MM.1S (cell line): ENCODE measurements around the gene RPL29.

ENCODE experiments used
- DNase-seq: peaks from one replicate; pipeline ENCODE4 v3.0.0-alpha.2; 2015
- H2AFZ ChIP-seq: fragments of 300-600 bp; sonication (generic); 2 replicates; pipeline ENCODE4 v1.6.0; 2016; ENCODE audit warnings: antibody characterized with exemption, low read length
- H3F3A ChIP-seq: fragments of 300-600 bp; sonication (generic); 2 replicates; pipeline ENCODE4 v1.6.1; 2016; ENCODE audit warnings: mild to moderate bottlenecking, antibody characterized with exemption, low read length, moderate library complexity, mixed read lengths; ENCODE audit not compliant: insufficient read depth
- H3K27ac ChIP-seq: fragments of 300-600 bp; sonication (generic); 2 replicates; pipeline ENCODE4 v1.5.1; 2016; ENCODE audit warnings: mild to moderate bottlenecking, low read length
- H3K27me3 ChIP-seq: fragments of 300-600 bp; sonication (generic); replicated peaks from 2 replicates; pipeline ENCODE4 v1.6.0; 2016; ENCODE audit warnings: low read length; ENCODE audit not compliant: insufficient read depth
- H3K36me3 ChIP-seq: fragments of 300-600 bp; sonication (generic); replicated peaks from 2 replicates; pipeline ENCODE4 v1.6.1; 2016; ENCODE audit warnings: mild to moderate bottlenecking, low read length, mixed read lengths; ENCODE audit not compliant: insufficient read depth
- H3K4me1 ChIP-seq: fragments of 300-600 bp; sonication (generic); 2 replicates; pipeline ENCODE4 v1.6.1; 2016; ENCODE audit warnings: low read length, mixed read lengths
- H3K4me2 ChIP-seq: fragments of 300-600 bp; sonication (generic); 2 replicates; pipeline ENCODE4 v1.6.0; 2016; ENCODE audit warnings: low read depth, low read length
- H3K4me3 ChIP-seq: fragments of 300-600 bp; sonication (generic); 2 replicates; pipeline ENCODE4 v1.5.1; 2016; ENCODE audit warnings: low read length, mixed read lengths
- H3K79me2 ChIP-seq: fragments of 300-600 bp; sonication (generic); 2 replicates; pipeline ENCODE4 v1.6.1; 2016; ENCODE audit warnings: mixed run types, low read length, mixed read lengths
- H3K9ac ChIP-seq: fragments of 300-600 bp; sonication (generic); 2 replicates; pipeline ENCODE4 v1.6.1; 2016; ENCODE audit warnings: low read length, mixed read lengths
- H3K9me2 ChIP-seq: fragments of 300-600 bp; sonication (generic); replicated peaks from 2 replicates; pipeline ENCODE4 v1.6.1; 2016; ENCODE audit warnings: mild to moderate bottlenecking, low read length, mixed read lengths; ENCODE audit not compliant: insufficient read depth
- H3K9me3 ChIP-seq: fragments of 300-600 bp; sonication (generic); replicated peaks from 2 replicates; pipeline ENCODE4 v1.6.1; 2016; ENCODE audit warnings: mild to moderate bottlenecking, low read length, mixed read lengths; ENCODE audit not compliant: insufficient read depth
- H4K20me1 ChIP-seq: fragments of 300-600 bp; sonication (generic); 2 replicates; pipeline ENCODE4 v1.6.1; 2016; ENCODE audit warnings: mild to moderate bottlenecking, low read length, moderate library complexity, mixed read lengths; ENCODE audit not compliant: insufficient read depth
- CTCF ChIP-seq: fragments of 300-600 bp; sonication (generic); IDR thresholded peaks from 2 replicates; pipeline ENCODE4 v1.5.1; 2016; ENCODE audit warnings: antibody characterized with exemption, low read length, mixed read lengths
- EZH2 ChIP-seq: fragments of 300-600 bp; sonication (generic); optimal IDR thresholded peaks from 2 replicates; pipeline ENCODE3; 2017; ENCODE audit warnings: low read depth, mild to moderate bottlenecking, antibody characterized with exemption, low read length, mixed read lengths
- EZH2phosphoT487 ChIP-seq: fragments of 300-600 bp; sonication (generic); IDR thresholded peaks from 2 replicates; pipeline ENCODE4 v1.6.1; 2018; ENCODE audit warnings: antibody characterized with exemption, low read length

The RPL29 gene

DNA sequence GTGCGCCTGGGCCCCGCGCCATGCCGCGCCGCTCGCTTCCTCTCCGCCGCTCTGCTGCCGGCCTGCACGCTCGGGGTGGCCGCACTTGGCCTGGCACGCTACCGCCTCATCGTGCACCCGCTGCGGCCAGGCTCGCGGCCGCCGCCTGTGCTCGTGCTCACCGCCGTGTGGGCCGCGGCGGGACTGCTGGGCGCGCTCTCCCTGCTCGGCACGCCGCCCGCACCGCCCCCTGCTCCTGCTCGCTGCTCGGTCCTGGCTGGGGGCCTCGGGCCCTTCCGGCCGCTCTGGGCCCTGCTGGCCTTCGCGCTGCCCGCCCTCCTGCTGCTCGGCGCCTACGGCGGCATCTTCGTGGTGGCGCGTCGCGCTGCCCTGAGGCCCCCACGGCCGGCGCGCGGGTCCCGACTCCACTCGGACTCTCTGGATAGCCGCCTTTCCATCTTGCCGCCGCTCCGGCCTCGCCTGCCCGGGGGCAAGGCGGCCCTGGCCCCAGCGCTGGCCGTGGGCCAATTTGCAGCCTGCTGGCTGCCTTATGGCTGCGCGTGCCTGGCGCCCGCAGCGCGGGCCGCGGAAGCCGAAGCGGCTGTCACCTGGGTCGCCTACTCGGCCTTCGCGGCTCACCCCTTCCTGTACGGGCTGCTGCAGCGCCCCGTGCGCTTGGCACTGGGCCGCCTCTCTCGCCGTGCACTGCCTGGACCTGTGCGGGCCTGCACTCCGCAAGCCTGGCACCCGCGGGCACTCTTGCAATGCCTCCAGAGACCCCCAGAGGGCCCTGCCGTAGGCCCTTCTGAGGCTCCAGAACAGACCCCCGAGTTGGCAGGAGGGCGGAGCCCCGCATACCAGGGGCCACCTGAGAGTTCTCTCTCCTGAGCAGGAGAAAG, 39.6 kb downstream of the RPL29 start:
- H3F3A ChIP-seq: no peaks in the 10 kb centered on the region
- H3K27me3 ChIP-seq: peaks cover 12% of the 10 kb centered on the region; the same call in 1 of the 2 replicates
- no peak overlapping the region for H3K27ac ChIP-seq
- no peaks in the 10 kb centered on the region for H4K20me1 ChIP-seq
- H3K9me2 ChIP-seq: no peaks in the 10 kb centered on the region
- TF ChIP-seq CTCF (peak; percentile 14; the same call in 1 of the 2 replicates), EZH2 (no peak), EZH2phosphoT487 (no peak)
- H3K36me3 ChIP-seq: no peaks in the 10 kb centered on the region
- H3K79me2 ChIP-seq: no peaks in the 10 kb centered on the region
- DNase-seq: no peak
- H3K4me2 ChIP-seq: 0 out of 2 replicates have a peak overlapping the region, but pooled peaks have one; percentile 15
- H3K9me3 ChIP-seq: no peaks in the 10 kb centered on the region
- H3K4me1 ChIP-seq: no peaks in the 10 kb centered on the region
- no peak overlapping the region for H2AFZ ChIP-seq
- H3K9ac ChIP-seq: no peak overlapping the region
- H3K4me3 ChIP-seq: no peak overlapping the region

DNA sequence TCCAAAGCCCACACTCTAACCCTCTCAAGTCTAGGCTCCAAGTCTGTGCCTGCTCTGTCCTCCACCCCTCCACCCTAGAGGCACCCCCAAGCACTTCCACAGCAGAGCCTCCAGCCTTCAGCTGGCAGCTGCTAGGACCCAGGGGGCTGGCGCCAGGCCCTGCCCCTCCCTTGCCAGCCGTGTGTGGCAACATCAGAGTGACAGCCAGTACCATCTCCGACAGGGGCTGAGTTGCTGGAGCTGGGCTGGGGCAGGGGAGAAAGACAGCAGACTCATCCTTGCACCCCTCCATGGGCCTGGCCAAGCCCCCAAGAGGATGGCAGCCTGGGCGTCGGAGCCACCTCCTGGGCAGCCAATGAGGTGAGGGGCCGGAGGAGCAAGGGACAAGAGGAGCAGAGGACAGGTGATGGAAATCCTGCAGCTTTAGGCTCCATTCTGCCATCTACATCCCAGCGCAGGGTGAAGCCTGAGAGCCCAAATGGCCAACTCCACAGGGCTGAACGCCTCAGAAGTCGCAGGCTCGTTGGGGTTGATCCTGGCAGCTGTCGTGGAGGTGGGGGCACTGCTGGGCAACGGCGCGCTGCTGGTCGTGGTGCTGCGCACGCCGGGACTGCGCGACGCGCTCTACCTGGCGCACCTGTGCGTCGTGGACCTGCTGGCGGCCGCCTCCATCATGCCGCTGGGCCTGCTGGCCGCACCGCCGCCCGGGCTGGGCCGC, 40.4 kb downstream of the RPL29 start, which contains the start of gene GPR62:
Gene GPR62 (plus strand): TSS at position 207 of the 718 bp plus-strand sequence. CDS start 272 bp downstream, at position 479.
- no peak for TF ChIP-seq EZH2
- TF ChIP-seq EZH2phosphoT487: no peak

DNA sequence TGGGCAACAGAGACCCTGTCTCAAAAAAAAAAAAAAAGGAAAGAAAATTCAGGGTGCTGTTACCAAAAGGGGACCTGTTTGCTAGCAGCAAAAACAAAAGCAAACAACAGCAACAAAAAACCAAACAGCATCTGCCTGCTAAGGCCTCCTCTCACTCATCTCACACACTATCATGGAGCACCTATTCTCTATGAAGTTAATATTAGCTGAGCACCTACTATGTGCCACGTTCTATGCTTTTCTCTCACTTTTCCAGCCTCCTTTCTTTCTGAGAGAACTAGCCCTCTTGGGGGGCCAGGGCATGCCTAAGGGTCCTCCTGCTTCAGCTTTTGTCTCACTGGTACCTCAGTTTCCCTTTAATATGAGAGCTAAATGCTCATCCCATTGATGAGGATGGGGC, 41.0 kb downstream of the RPL29 start:
- H3K4me1 ChIP-seq: no peaks in the 10 kb centered on the region
- H3K9me3 ChIP-seq: no peaks in the 10 kb centered on the region
- no peak for DNase-seq
- H4K20me1 ChIP-seq: no peaks in the 10 kb centered on the region
- no peaks in the 10 kb centered on the region for H3K79me2 ChIP-seq
- H3K9ac ChIP-seq: no peak overlapping the region
- H3F3A ChIP-seq: no peaks in the 10 kb centered on the region
- H3K36me3 ChIP-seq: no peaks in the 10 kb centered on the region
- no peaks in the 10 kb centered on the region for H3K9me2 ChIP-seq
- H3K27me3 ChIP-seq: peaks cover 12% of the 10 kb centered on the region; the same call in 1 of the 2 replicates
- H3K4me3 ChIP-seq: no peak overlapping the region
- TF ChIP-seq EZH2phosphoT487 (no peak), EZH2 (no peak), CTCF (no peak)
- no peak overlapping the region for H2AFZ ChIP-seq
- no peak overlapping the region for H3K4me2 ChIP-seq
- no peak overlapping the region for H3K27ac ChIP-seq

More for the DNA sequence above, 40.4 kb downstream of the RPL29 start, which contains the start of gene GPR62:
- H2AFZ ChIP-seq: no peak within 1 kb of the TSS
- no peaks in the 10 kb centered on the region for H3K9me2 ChIP-seq
- no peak within 1 kb of the TSS for H3K9ac ChIP-seq
- no peak within 1 kb of the TSS for H3K27ac ChIP-seq
- H3K36me3 ChIP-seq: no peaks in the 10 kb centered on the region
- DNase-seq: no peak
- H3F3A ChIP-seq: no peaks in the 10 kb centered on the region
- 0 out of 2 replicates have a peak within 1 kb of the TSS, but pooled peaks have one; percentile 15 for H3K4me2 ChIP-seq
- H3K9me3 ChIP-seq: no peaks in the 10 kb centered on the region
- H3K4me1 ChIP-seq: no peaks in the 10 kb centered on the region
- no peaks in the 10 kb centered on the region for H3K79me2 ChIP-seq
- H3K4me3 ChIP-seq: no peak within 1 kb of the TSS
- H3K27me3 ChIP-seq: peaks cover 12% of the 10 kb centered on the region; the same call in 1 of the 2 replicates
- H4K20me1 ChIP-seq: no peaks in the 10 kb centered on the region
